IPS-18a (cell line): ENCODE data around the gene VAX1.
A peak's percentile ranks its signal among the peaks of the same experiment; 100 is the strongest.

Experiments used
- H3K27ac ChIP-seq: one replicate; pipeline ENCODE4 v1.5.1; 2013; ENCODE audit warnings: low read length
- H3K27me3 ChIP-seq: one replicate; pipeline ENCODE4 v1.6.1; 2013; ENCODE audit warnings: mild to moderate bottlenecking, low read length; ENCODE audit not compliant: control insufficient read depth, insufficient read depth
- H3K36me3 ChIP-seq: one replicate; pipeline ENCODE4 v1.6.1; 2013; ENCODE audit warnings: low read depth, low read length; ENCODE audit not compliant: control insufficient read depth
- H3K4me1 ChIP-seq: one replicate; pipeline ENCODE4 v1.6.1; 2013; ENCODE audit warnings: low read depth, low read length; ENCODE audit not compliant: control insufficient read depth
- H3K4me3 ChIP-seq: one replicate; pipeline ENCODE4 v1.5.1; 2013; ENCODE audit warnings: low read length
- H3K9ac ChIP-seq: one replicate; pipeline ENCODE4 v1.6.1; 2013; ENCODE audit warnings: mild to moderate bottlenecking, low read length, moderate library complexity
- H3K9me3 ChIP-seq: one replicate; pipeline ENCODE4 v1.6.1; 2013; ENCODE audit warnings: low read depth, low read length; ENCODE audit not compliant: control insufficient read depth

Gene VAX1

DNA sequence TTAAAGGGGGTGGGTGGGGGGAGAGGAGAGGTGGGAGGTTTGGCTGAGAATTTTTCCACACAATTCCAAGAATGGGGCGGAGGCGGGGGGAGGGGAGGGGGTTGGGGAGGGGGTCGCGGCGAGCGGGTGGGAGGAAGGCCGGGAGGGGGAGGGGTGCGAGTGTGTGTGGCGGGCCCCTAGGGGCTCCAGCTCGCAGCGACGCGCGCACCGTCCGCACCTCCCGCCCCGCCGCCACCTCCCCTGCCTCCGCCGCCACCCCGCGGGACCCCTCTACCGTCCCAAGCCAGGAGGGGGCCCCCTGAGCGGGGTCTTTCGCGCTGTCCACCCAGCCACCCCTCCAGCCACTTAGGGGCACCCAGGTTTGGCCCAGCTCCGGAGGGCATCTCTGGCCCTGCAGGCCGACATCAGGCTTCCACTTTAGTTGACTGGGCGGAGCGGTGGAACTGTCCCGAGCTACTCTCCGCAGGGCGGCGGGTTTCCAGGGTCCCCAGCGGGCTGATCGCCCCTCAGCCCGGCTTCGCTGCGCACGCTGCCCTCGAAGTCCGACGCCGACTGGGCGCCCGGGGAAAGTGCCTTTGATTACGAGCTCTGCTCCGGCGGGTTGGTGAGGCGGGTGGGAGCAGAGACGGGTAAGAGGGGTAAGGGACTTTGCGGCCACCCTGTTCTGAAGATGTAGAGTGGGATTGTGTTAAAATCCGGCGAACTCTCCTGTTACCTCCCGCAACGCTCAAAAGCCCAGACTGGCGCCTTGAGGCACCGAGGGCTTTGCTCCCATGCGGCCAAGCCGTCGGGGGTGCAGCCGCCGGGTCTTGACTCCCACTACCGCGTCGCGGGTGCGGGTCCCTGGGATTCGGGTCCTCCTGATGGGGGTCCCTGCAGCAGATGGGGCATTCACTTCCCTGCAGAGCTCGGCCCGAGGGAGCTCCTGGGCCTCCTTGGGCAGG is 1.8 kb upstream of the VAX1 start:
- H3K27me3 ChIP-seq: peaks cover 99% of the 10 kb centered on the region

GRCh38 chr10:117138838-117139580 is 939 bp upstream of the VAX1 start:
- H3K4me3 ChIP-seq: peak overlapping the region; percentile 19
- H3K9ac ChIP-seq: no peak overlapping the region
- peaks cover 99% of the 10 kb centered on the region for H3K27me3 ChIP-seq
- no peaks in the 10 kb centered on the region for H3K36me3 ChIP-seq
- no peaks in the 10 kb centered on the region for H3K9me3 ChIP-seq
- peaks cover 17% of the 10 kb centered on the region for H3K4me1 ChIP-seq
- H3K27ac ChIP-seq: no peak overlapping the region

More for the DNA sequence above, 1.8 kb upstream of the VAX1 start:
- Histone ChIP-seq H3K4me3 (no peak overlapping the region), H3K36me3 (no peaks in the 10 kb centered on the region), H3K4me1 (peaks cover 17% of the 10 kb centered on the region), H3K9ac (no peak overlapping the region), H3K9me3 (no peaks in the 10 kb centered on the region), H3K27ac (no peak overlapping the region)

DNA sequence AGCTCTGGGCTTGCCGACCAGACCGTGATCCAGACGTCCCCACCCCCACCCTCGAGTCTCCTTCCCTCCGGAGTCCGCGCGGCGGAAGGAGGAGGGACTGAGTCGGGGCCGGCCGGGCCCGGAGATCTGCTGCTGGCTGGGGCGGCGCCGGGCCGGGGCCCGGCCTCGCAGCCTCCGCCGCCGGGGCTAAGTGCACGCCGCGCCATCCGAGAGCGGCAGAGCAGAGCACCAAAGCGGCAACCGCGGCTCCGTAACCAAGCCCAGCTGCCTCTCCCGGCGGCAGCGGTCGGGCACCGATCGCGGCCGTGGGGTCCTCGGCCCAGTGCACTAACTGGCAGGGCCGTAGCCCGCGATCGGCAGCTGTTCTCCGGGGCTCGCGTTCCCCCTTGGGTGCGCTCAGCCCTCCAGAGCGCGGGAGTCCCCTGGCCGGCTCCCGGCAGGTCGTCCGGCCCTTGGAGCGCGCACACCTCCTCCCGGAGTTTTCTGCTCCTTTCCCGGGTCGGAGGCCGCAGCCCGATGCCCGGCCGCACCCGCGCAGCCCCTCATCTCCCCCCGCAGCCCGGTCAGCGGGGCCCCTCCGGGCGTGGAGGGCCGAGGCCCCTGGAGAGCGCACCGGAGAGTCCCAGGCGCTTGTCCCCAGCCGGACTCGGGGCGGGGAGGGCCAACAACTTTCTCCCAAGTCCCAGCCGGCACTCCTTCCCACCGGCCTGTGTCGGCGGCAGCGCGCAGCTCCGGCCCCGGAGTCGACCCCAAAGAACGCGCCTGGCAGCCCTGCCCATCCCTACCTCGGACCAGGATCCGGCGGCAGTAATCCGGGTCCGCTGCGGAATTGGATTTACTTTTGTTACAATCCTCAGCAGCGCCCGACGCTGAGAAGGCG is 799 bp downstream of the VAX1 start:
- Histone ChIP-seq H3K27me3 (peaks cover 99% of the 10 kb centered on the region), H3K4me3 (peak overlapping the region; percentile 19), H3K9ac (no peak overlapping the region), H3K27ac (no peak overlapping the region), H3K4me1 (peaks cover 30% of the 10 kb centered on the region), H3K9me3 (no peaks in the 10 kb centered on the region), H3K36me3 (no peaks in the 10 kb centered on the region)

GRCh38 chr10:117136391-117136975 is 1.6 kb downstream of the VAX1 start:
- H3K27ac ChIP-seq: no peak overlapping the region
- no peaks in the 10 kb centered on the region for H3K9me3 ChIP-seq
- H3K4me1 ChIP-seq: peaks cover 38% of the 10 kb centered on the region
- no peak overlapping the region for H3K9ac ChIP-seq
- H3K36me3 ChIP-seq: no peaks in the 10 kb centered on the region
- H3K27me3 ChIP-seq: peaks cover 99% of the 10 kb centered on the region
- H3K4me3 ChIP-seq: peak overlapping the region; percentile 19

GRCh38 chr10:117135480-117136140 is 2.5 kb downstream of the VAX1 start:
- Histone ChIP-seq H3K27ac (no peak overlapping the region), H3K9me3 (no peaks in the 10 kb centered on the region), H3K36me3 (no peaks in the 10 kb centered on the region), H3K27me3 (peaks cover 99% of the 10 kb centered on the region), H3K4me3 (no peak overlapping the region), H3K9ac (no peak overlapping the region), H3K4me1 (peaks cover 46% of the 10 kb centered on the region)

DNA sequence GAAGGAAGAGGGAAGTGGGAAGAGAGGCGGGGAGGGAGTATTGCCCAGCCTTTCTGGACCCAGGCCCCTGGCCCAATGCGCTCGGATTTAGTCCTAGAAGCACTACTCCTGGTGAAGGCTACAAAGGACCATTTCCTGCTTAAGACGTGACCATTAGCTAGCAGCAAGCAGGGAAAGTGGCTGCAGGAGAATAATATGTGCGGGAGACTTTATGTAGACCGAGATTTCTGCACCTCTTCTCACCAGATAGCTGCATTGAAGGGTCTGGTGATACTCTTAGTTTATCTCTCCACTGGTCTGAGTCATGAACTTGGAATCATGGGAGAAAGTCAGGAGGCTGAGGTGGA is 3.1 kb downstream of the VAX1 start:
- no peaks in the 10 kb centered on the region for H3K9me3 ChIP-seq
- no peak overlapping the region for H3K9ac ChIP-seq
- no peak overlapping the region for H3K27ac ChIP-seq
- H3K4me1 ChIP-seq: peaks cover 46% of the 10 kb centered on the region
- peaks cover 99% of the 10 kb centered on the region for H3K27me3 ChIP-seq
- H3K4me3 ChIP-seq: peak overlapping the region; percentile 40
- no peaks in the 10 kb centered on the region for H3K36me3 ChIP-seq

- Histone ChIP-seq H3K4me3 (peak overlapping the region; percentile 40), H3K9ac (no peak overlapping the region), H3K27me3 (peaks cover 100% of the 10 kb centered on the region), H3K36me3 (no peaks in the 10 kb centered on the region), H3K4me1 (peaks cover 46% of the 10 kb centered on the region), H3K27ac (no peak overlapping the region), H3K9me3 (no peaks in the 10 kb centered on the region)
Measured at GRCh38 chr10:117134306-117135025, 3.6 kb downstream of the VAX1 start.

DNA sequence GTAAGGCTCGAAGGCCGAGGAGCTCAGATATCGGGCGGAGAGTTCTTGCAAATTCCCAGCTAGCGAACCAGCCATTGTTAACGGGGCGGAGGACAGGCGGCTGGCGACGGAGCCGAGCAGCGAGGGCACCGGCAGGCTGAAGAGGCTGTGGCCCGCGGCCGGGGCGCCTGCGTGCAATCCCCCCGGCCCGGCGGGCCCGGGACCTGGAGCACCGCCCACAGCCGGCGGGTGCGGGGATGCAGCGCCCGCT is 4.1 kb downstream of the VAX1 start:
- Histone ChIP-seq H3K36me3 (no peaks in the 10 kb centered on the region), H3K27ac (no peak overlapping the region), H3K9ac (no peak overlapping the region), H3K27me3 (peaks cover 100% of the 10 kb centered on the region), H3K9me3 (no peaks in the 10 kb centered on the region), H3K4me3 (no peak overlapping the region), H3K4me1 (peaks cover 42% of the 10 kb centered on the region)

GRCh38 chr10:117133273-117134055 is 4.6 kb downstream of the VAX1 start:
- peaks cover 100% of the 10 kb centered on the region for H3K27me3 ChIP-seq

GRCh38 chr10:117132751-117133231 is 5.3 kb downstream of the VAX1 start:
- H3K36me3 ChIP-seq: no peaks in the 10 kb centered on the region
- peaks cover 100% of the 10 kb centered on the region for H3K27me3 ChIP-seq
- peak overlapping the region; percentile 22 for H3K4me3 ChIP-seq
- no peaks in the 10 kb centered on the region for H3K9me3 ChIP-seq
- H3K27ac ChIP-seq: no peak overlapping the region
- H3K4me1 ChIP-seq: peaks cover 35% of the 10 kb centered on the region
- no peak overlapping the region for H3K9ac ChIP-seq

More at GRCh38 chr10:117133273-117134055, 4.6 kb downstream of the VAX1 start:
- no peak overlapping the region for H3K27ac ChIP-seq
- H3K4me1 ChIP-seq: peaks cover 40% of the 10 kb centered on the region
- no peaks in the 10 kb centered on the region for H3K9me3 ChIP-seq
- peak overlapping the region; percentile 22 for H3K4me3 ChIP-seq
- H3K36me3 ChIP-seq: no peaks in the 10 kb centered on the region
- H3K9ac ChIP-seq: no peak overlapping the region
